AML-193 (cell line): ENCODE results near the gene SNURF.
"Not testable (repeated sequence)": the region's sequence is repeated elsewhere in the genome, so short reads cannot be mapped to it uniquely, and the experiment has no call there.

Experiments used
- DNase-seq, 2 experiments: peaks; one replicate each; lab custom pipeline; 2025; lab: John Stamatoyannopoulos, UW

The SNURF gene

GRCh38 chr15:24971052-24971451 is 16.3 kb downstream of the SNURF start:
- no peak for DNase-seq

GRCh38 chr15:24971772-24972171 is 17.0 kb downstream of the SNURF start:
- no peak for DNase-seq

- not testable (repeated sequence) for DNase-seq
These were observed 17.9 kb downstream of the SNURF start for GRCh38 chr15:24972707-24973106.

GRCh38 chr15:24976932-24977331 is 22.1 kb downstream of the SNURF start:
- no peak for DNase-seq

- no peak for DNase-seq
These were observed 22.9 kb downstream of the SNURF start for GRCh38 chr15:24977686-24978085.

- no peak for DNase-seq
These were observed 30.4 kb downstream of the SNURF start for GRCh38 chr15:24985224-24985623.

- no peak for DNase-seq
These were observed 31.9 kb downstream of the SNURF start for GRCh38 chr15:24986653-24987052.
